ENCODE data around the gene SORCS2. TPM values are rescaled to one million over a fixed set of nuclear protein-coding genes. Genes with fewer than 3 reads are reported as not detected.

SORCS2 gene
- total RNA-seq, 1 donor from 2014 or later = 29.5 TPM

GRCh38 chr4:7366180-7366945 lies 174.0 kb downstream of the SORCS2 start:
- DNase-seq = no peak
- Mint-ChIP-seq H3K27me3 (ENCODE audit: unreplicated experiment) (peaks cover 4% of the 10 kb centered on the region), H3K9me3 (ENCODE audit: unreplicated experiment) (peaks cover 7% of the 10 kb centered on the region), H3K4me1 (ENCODE audit: low read depth, unreplicated experiment) (peaks cover 6% of the 10 kb centered on the region), H3K4me3 (ENCODE audit: unreplicated experiment) (no peak overlapping the region), H3K36me3 (ENCODE audit: unreplicated experiment) (no peaks in the 10 kb centered on the region), H3K27ac (ENCODE audit: unreplicated experiment) (no peak overlapping the region)
- TF ChIP-seq, protein P1, sequence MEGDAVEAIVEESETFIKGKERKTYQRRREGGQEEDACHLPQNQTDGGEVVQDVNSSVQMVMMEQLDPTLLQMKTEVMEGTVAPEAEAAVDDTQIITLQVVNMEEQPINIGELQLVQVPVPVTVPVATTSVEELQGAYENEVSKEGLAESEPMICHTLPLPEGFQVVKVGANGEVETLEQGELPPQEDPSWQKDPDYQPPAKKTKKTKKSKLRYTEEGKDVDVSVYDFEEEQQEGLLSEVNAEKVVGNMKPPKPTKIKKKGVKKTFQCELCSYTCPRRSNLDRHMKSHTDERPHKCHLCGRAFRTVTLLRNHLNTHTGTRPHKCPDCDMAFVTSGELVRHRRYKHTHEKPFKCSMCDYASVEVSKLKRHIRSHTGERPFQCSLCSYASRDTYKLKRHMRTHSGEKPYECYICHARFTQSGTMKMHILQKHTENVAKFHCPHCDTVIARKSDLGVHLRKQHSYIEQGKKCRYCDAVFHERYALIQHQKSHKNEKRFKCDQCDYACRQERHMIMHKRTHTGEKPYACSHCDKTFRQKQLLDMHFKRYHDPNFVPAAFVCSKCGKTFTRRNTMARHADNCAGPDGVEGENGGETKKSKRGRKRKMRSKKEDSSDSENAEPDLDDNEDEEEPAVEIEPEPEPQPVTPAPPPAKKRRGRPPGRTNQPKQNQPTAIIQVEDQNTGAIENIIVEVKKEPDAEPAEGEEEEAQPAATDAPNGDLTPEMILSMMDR (IDR thresholded peaks at IDR 0.05; ENCODE audit: partially characterized antibody, unreplicated experiment) = no peak

DNA sequence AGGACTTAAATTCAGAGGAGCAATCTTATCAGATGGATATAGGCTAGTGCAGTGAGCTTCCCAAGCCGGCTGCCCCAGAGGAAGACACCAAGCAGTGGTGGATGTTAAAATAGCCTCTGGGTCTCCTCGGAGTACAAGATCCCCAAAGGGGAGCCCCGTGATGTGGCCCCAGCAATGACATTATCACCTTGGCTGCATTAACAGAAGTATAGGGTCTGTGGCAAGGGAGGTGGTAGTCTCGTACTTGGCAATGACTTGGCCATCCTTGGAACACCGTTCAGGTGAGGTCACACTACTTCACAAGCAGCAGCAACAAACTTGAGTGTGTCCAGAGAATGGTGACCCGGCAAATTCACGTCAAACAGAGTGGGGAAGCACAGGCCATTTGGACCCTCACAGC lies 174.6 kb downstream of the SORCS2 start:
- Mint-ChIP-seq H3K4me1 (ENCODE audit: low read depth, unreplicated experiment) (peaks cover 7% of the 10 kb centered on the region), H3K27me3 (ENCODE audit: unreplicated experiment) (peaks cover 4% of the 10 kb centered on the region), H3K27ac (ENCODE audit: unreplicated experiment) (no peak overlapping the region), H3K9me3 (ENCODE audit: unreplicated experiment) (peaks cover 7% of the 10 kb centered on the region), H3K36me3 (ENCODE audit: unreplicated experiment) (no peaks in the 10 kb centered on the region), H3K4me3 (ENCODE audit: unreplicated experiment) (no peak overlapping the region)
- no peak for DNase-seq
- TF ChIP-seq, protein P1 (IDR thresholded peaks at IDR 0.05; ENCODE audit: partially characterized antibody, unreplicated experiment) = no peak

GRCh38 chr4:7367406-7367805 lies 175.1 kb downstream of the SORCS2 start:
- no peaks in the 10 kb centered on the region for H3K36me3 Mint-ChIP-seq (ENCODE audit: unreplicated experiment)
- peaks cover 7% of the 10 kb centered on the region for H3K9me3 Mint-ChIP-seq (ENCODE audit: unreplicated experiment)
- DNase-seq = no peak
- no peak overlapping the region for H3K27ac Mint-ChIP-seq (ENCODE audit: unreplicated experiment)
- peaks cover 7% of the 10 kb centered on the region for H3K4me1 Mint-ChIP-seq (ENCODE audit: low read depth, unreplicated experiment)
- TF ChIP-seq, protein P1 (IDR thresholded peaks at IDR 0.05; ENCODE audit: partially characterized antibody, unreplicated experiment) = no peak
- no peak overlapping the region for H3K4me3 Mint-ChIP-seq (ENCODE audit: unreplicated experiment)
- peaks cover 4% of the 10 kb centered on the region for H3K27me3 Mint-ChIP-seq (ENCODE audit: unreplicated experiment)

- TF ChIP-seq, protein P1 (IDR thresholded peaks at IDR 0.05; ENCODE audit: partially characterized antibody, unreplicated experiment) = no peak
- peaks cover 7% of the 10 kb centered on the region for H3K9me3 Mint-ChIP-seq (ENCODE audit: unreplicated experiment)
- H3K4me3 Mint-ChIP-seq (ENCODE audit: unreplicated experiment) = no peak overlapping the region
- no peak for DNase-seq
- H3K4me1 Mint-ChIP-seq (ENCODE audit: low read depth, unreplicated experiment) = peaks cover 7% of the 10 kb centered on the region
- H3K27ac Mint-ChIP-seq (ENCODE audit: unreplicated experiment) = no peak overlapping the region
- H3K27me3 Mint-ChIP-seq (ENCODE audit: unreplicated experiment) = peaks cover 6% of the 10 kb centered on the region
- no peaks in the 10 kb centered on the region for H3K36me3 Mint-ChIP-seq (ENCODE audit: unreplicated experiment)
These were observed 175.5 kb downstream of the SORCS2 start for GRCh38 chr4:7367864-7368277.

DNA sequence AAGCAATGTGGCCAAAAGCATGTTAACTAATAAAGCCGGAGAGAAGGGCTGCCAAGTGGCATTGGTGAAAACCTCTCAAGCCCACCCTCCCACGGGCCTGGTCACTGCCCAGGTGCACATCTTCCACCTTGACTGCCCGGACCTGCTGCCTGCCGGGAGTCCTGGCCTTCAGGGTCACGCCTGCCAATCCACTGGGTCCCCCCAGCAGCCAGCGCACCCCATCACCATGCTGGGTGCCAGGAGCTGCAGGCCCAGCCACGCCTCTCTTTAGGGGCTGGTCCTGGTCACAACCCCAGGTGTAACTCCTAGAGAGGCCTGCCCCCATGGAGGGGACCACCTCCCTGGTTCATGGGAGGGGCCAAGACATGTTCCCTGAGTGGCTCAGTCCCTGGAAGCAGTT lies 176.0 kb downstream of the SORCS2 start:
- no peak for DNase-seq
- H3K27ac Mint-ChIP-seq (ENCODE audit: unreplicated experiment) = no peak overlapping the region
- peaks cover 7% of the 10 kb centered on the region for H3K4me1 Mint-ChIP-seq (ENCODE audit: low read depth, unreplicated experiment)
- no peak overlapping the region for H3K4me3 Mint-ChIP-seq (ENCODE audit: unreplicated experiment)
- TF ChIP-seq, protein P1 (IDR thresholded peaks at IDR 0.05; ENCODE audit: partially characterized antibody, unreplicated experiment) = no peak
- H3K27me3 Mint-ChIP-seq (ENCODE audit: unreplicated experiment) = peaks cover 6% of the 10 kb centered on the region
- peaks cover 7% of the 10 kb centered on the region for H3K9me3 Mint-ChIP-seq (ENCODE audit: unreplicated experiment)
- H3K36me3 Mint-ChIP-seq (ENCODE audit: unreplicated experiment) = no peaks in the 10 kb centered on the region
